Measurements from ENCODE around the gene RXRA. TPM values are rescaled to one million over a fixed set of nuclear protein-coding genes. Genes with fewer than 3 reads are reported as not detected.

RXRA gene
- total and polyA plus RNA-seq, 4 donors = 41.5 to 116 (median 74.1) TPM

DNA sequence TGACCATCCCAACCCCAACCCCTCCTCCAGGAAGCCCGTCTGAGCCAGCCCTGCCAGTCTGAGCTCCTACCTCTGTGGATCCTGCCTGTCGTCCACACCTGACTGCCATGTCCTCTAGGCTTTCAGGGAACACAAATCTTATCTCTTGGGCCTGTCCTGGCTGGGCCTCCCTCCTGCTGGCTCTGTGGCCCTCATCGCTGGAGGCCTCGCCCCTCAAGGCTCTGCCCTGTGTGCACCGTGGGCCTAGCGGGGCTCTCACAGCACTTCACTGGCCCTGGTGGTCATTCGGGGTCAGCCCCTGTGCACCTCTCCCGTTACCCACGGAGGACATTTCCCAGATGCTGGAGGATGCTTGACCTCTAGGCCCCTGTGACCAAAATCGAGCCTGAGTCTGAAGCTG lies 133.3 kb downstream of the RXRA start:
- Histone ChIP-seq H3K27me3 (ENCODE audit: control insufficient read depth in 4 of 4, insufficient read depth in 4 of 4, low read length in 3 of 4) (no peaks in the 10 kb centered on the region), H3K9ac (ENCODE audit: low read depth in 1 of 2, low read length in 2 of 2) (no peak overlapping the region), H3K4me3 (ENCODE audit: low read depth in 1 of 3, low read length in 3 of 3) (no peak overlapping the region), H3K27ac (ENCODE audit: low read depth in 1 of 2, low read length in 2 of 2) (no peak overlapping the region), H3K4me1 (ENCODE audit: control insufficient read depth in 4 of 4, insufficient read depth in 4 of 4, low read length in 3 of 4) (peaks cover 0 to 2% (median 0%) of the 10 kb centered on the region in 4 donors), H3K36me3 (ENCODE audit: control insufficient read depth in 4 of 4, insufficient read depth in 3 of 4, low read depth in 1 of 4, low read length in 3 of 4) (no peaks in the 10 kb centered on the region), H3K9me3 (ENCODE audit: control insufficient read depth in 4 of 4, low read length in 3 of 4) (peaks cover 0 to 5% (median 4%) of the 10 kb centered on the region in 4 donors)
- no peak for TF ChIP-seq ATF3 (IDR thresholded peaks at IDR 0.05)
- TF ChIP-seq NR2F2 (IDR thresholded peaks at IDR 0.05) = no peak
- TF ChIP-seq FOXA2 (IDR thresholded peaks at IDR 0.05) = no peak
- TF ChIP-seq CTCF (IDR thresholded peaks at IDR 0.05; ENCODE audit: low read depth, low read length, missing input control) = no peak
- TF ChIP-seq YY1 (IDR thresholded peaks at IDR 0.05) = no peak
- no peak for TF ChIP-seq MAX (IDR thresholded peaks at IDR 0.05)
- no peak for TF ChIP-seq SP1 (IDR thresholded peaks at IDR 0.05)
- no peak for TF ChIP-seq JUND (IDR thresholded peaks at IDR 0.05)
- TF ChIP-seq HNF4A (conservative IDR thresholded peaks at IDR 0.05) = no peak
- WGBS = 95% methylated on average over 10 of the region's 10 CpGs
- DNase-seq (ENCODE audit: low spot score) = no peak

- Histone ChIP-seq H3K4me3 (ENCODE audit: low read depth in 1 of 3, low read length in 3 of 3) (no peak overlapping the region), H3K9ac (ENCODE audit: low read depth in 1 of 2, low read length in 2 of 2) (no peak overlapping the region), H3K4me1 (ENCODE audit: control insufficient read depth in 4 of 4, insufficient read depth in 4 of 4, low read length in 3 of 4) (peaks cover 0 to 2% (median 0%) of the 10 kb centered on the region in 4 donors), H3K27ac (ENCODE audit: low read depth in 1 of 2, low read length in 2 of 2) (no peak overlapping the region), H3K9me3 (ENCODE audit: control insufficient read depth in 4 of 4, low read length in 3 of 4) (peaks cover 0 to 5% (median 4%) of the 10 kb centered on the region in 4 donors), H3K36me3 (ENCODE audit: control insufficient read depth in 4 of 4, insufficient read depth in 3 of 4, low read depth in 1 of 4, low read length in 3 of 4) (no peaks in the 10 kb centered on the region), H3K27me3 (ENCODE audit: control insufficient read depth in 4 of 4, insufficient read depth in 4 of 4, low read length in 3 of 4) (no peaks in the 10 kb centered on the region)
- WGBS = 91% methylated on average over 12 of the region's 12 CpGs
- TF ChIP-seq ZBTB33 (IDR thresholded peaks at IDR 0.05) (no peak), TAF1 (conservative IDR thresholded peaks at IDR 0.05) (no peak), NR2F2 (IDR thresholded peaks at IDR 0.05) (no peak), RXRA (IDR thresholded peaks at IDR 0.05) (no peak), REST (IDR thresholded peaks at IDR 0.05) (no peak), ATF3 (IDR thresholded peaks at IDR 0.05) (no peak), JUND (IDR thresholded peaks at IDR 0.05) (no peak), GABPA (IDR thresholded peaks at IDR 0.05 in 1 of 2, conservative IDR thresholded peaks at IDR 0.05 in 1 of 2) (no peak), SP1 (IDR thresholded peaks at IDR 0.05) (no peak), HNF4A (conservative IDR thresholded peaks at IDR 0.05) (no peak)
- no peak for DNase-seq (ENCODE audit: low spot score)
These were observed 134.0 kb downstream of the RXRA start for GRCh38 chr9:134460206-134460605.
